Iris pigment epithelial cell (primary cell): ENCODE measurements around the gene P3H2.
"Not testable (repeated sequence)": the region's sequence is repeated elsewhere in the genome, so short reads cannot be mapped to it uniquely, and the experiment has no call there.

Experiments used
- DNase-seq: peaks from one replicate; pipeline ENCODE4 v3.0.0-alpha.2; 2011; ENCODE audit warnings: low read depth

The P3H2 gene

GRCh38 chr3:189981668-189982067, 139.0 kb downstream of the P3H2 start:
- DNase-seq, result peak; percentile 94

GRCh38 chr3:189978753-189979152, 141.9 kb downstream of the P3H2 start:
- DNase-seq, result no peak

- no peak for DNase-seq
Observed at GRCh38 chr3:189977174-189977573, 143.5 kb downstream of the P3H2 start.

- peak; percentile 29 for DNase-seq
Observed at GRCh38 chr3:189975391-189975990, 145.2 kb downstream of the P3H2 start.

- DNase-seq, result no peak
Observed at GRCh38 chr3:189974359-189974758, 146.3 kb downstream of the P3H2 start.

- peak; percentile 50 for DNase-seq
Observed at GRCh38 chr3:189967254-189967865, 153.3 kb downstream of the P3H2 start.

- no peak for DNase-seq
Observed at GRCh38 chr3:189966843-189967242, 153.9 kb downstream of the P3H2 start.

GRCh38 chr3:189964623-189965332, 155.9 kb downstream of the P3H2 start:
- no peak for DNase-seq

GRCh38 chr3:189962466-189962865, 158.2 kb downstream of the P3H2 start:
- DNase-seq, result no peak

- DNase-seq, result peak; percentile 80
Observed at GRCh38 chr3:189961522-189962161, 159.1 kb downstream of the P3H2 start.

GRCh38 chr3:189961086-189961485, 159.6 kb downstream of the P3H2 start:
- not testable (repeated sequence) for DNase-seq

- DNase-seq, result no peak
Observed at GRCh38 chr3:189954733-189955665, 165.7 kb downstream of the P3H2 start.

GRCh38 chr3:189953551-189953950, 167.1 kb downstream of the P3H2 start:
- DNase-seq, result no peak

- no peak for DNase-seq
Observed at GRCh38 chr3:189952272-189952671, 168.4 kb downstream of the P3H2 start.

GRCh38 chr3:189950258-189950657, 170.4 kb downstream of the P3H2 start:
- DNase-seq, result no peak

- no peak for DNase-seq
Observed at GRCh38 chr3:189949580-189949979, 171.1 kb downstream of the P3H2 start.

- no peak for DNase-seq
Observed at GRCh38 chr3:189948724-189949045, 172.0 kb downstream of the P3H2 start.

GRCh38 chr3:189947948-189948723, 172.6 kb downstream of the P3H2 start:
- peak; percentile 31 for DNase-seq

- DNase-seq, result no peak
Observed at GRCh38 chr3:189947068-189947467, 173.6 kb downstream of the P3H2 start.

- no peak for DNase-seq
Observed at GRCh38 chr3:189945935-189946709, 174.6 kb downstream of the P3H2 start.
